H1 (cell line): Measurements from ENCODE around the gene SCYGR1. TPM values are rescaled to one million over a fixed set of nuclear protein-coding genes. Genes with fewer than 3 reads are reported as not detected.

Experiments used
- CTCF ChIA-PET: fragments of 300-600 bp; sonication (Branson Sonifier 250); formaldehyde crosslinking; loops from one replicate; lab custom pipeline; 2021; ENCODE audit not compliant: partially characterized antibody; lab: Charles Lee
- POLR2A ChIA-PET: fragments of 300-600 bp; sonication (Branson Sonifier 250); formaldehyde crosslinking; loops from one replicate; lab custom pipeline; 2021; ENCODE audit warnings: inconsistent platforms; ENCODE audit not compliant: partially characterized antibody; lab: Charles Lee
- DNase-seq, 2 experiments: peaks; one replicate each; pipeline versions ENCODE4 v3.0.0 to v3.0.0-alpha.2; 2010 to 2022; ENCODE audit warnings: low spot score in 2 of 2, low read depth in 1 of 2, mixed read lengths in 1 of 2
- FAIRE-seq: peaks from 2 replicates; lab custom pipeline; 2011; peaks lifted over from hg19 to GRCh38; lab: Jason Lieb, UNC
- H2AFZ ChIP-seq: 2 replicates; pipeline ENCODE4 v1.8.1; 2012; ENCODE audit warnings: low read length, inconsistent platforms
- H2AK5ac ChIP-seq: 2 replicates; pipeline ENCODE4 v1.6.1; 2013; ENCODE audit warnings: low read depth, low read length
- H2BK120ac ChIP-seq: replicated peaks from 2 replicates; pipeline ENCODE3; 2013; ENCODE audit warnings: low read depth, low read length, inconsistent platforms
- H2BK12ac ChIP-seq: 2 replicates; pipeline ENCODE4 v1.6.1; 2013; ENCODE audit warnings: low read depth, low read length
- H2BK15ac ChIP-seq: 2 replicates; pipeline ENCODE4 v1.6.1; 2013; ENCODE audit warnings: low read length
- H2BK20ac ChIP-seq: 2 replicates; pipeline ENCODE4 v1.6.1; 2013; ENCODE audit warnings: low read length
- H2BK5ac ChIP-seq: 2 replicates; pipeline ENCODE4 v1.6.1; 2013; ENCODE audit warnings: low read depth, low read length
- H3K14ac ChIP-seq: 2 replicates; pipeline ENCODE4 v1.6.1; 2013; ENCODE audit warnings: inconsistent platforms; ENCODE audit not compliant: insufficient read length
- H3K18ac ChIP-seq: 2 replicates; pipeline ENCODE4 v1.6.1; 2013; ENCODE audit warnings: low read length; ENCODE audit errors: extremely low read depth
- H3K23ac ChIP-seq: 2 replicates; pipeline ENCODE4 v1.6.1; 2013; ENCODE audit warnings: inconsistent platforms; ENCODE audit not compliant: insufficient read length
- H3K23me2 ChIP-seq: 2 replicates; pipeline ENCODE4 v1.6.1; 2013; ENCODE audit warnings: low read depth, low read length
- H3K27ac ChIP-seq: 2 replicates; pipeline ENCODE4 v1.6.1; 2011; ENCODE audit warnings: low read depth, low read length, inconsistent platforms
- H3K27me3 ChIP-seq, 4 experiments: replicated peaks in 1 of 4; 1 replicate in 1 of 4; 2 replicates in 3 of 4; pipeline versions ENCODE4 v1.6.1 to v1.8.1; 2011 to 2013; ENCODE audit warnings: low read length in 3 of 4, mild to moderate bottlenecking in 3 of 4, inconsistent platforms in 2 of 4, mixed read lengths in 2 of 4, moderate library complexity in 1 of 4; ENCODE audit not compliant: control insufficient read depth in 3 of 4, insufficient read depth in 3 of 4; ENCODE audit errors: extremely low read depth in 1 of 4
- H3K36me3 ChIP-seq, 4 experiments: 2 replicates each; pipeline versions ENCODE4 v1.6.1 to v1.8.1; 2011 to 2013; ENCODE audit warnings: mild to moderate bottlenecking in 4 of 4, low read length in 3 of 4, moderate library complexity in 2 of 4, control low read depth in 1 of 4, inconsistent platforms in 1 of 4; ENCODE audit not compliant: insufficient read depth in 4 of 4, control insufficient read depth in 2 of 4
- H3K4ac ChIP-seq: replicated peaks from 2 replicates; pipeline ENCODE3; 2013; ENCODE audit warnings: low read length, low read depth, mixed read lengths, inconsistent platforms; ENCODE audit not compliant: insufficient read length
- H3K4me1 ChIP-seq, 4 experiments: replicated peaks in 1 of 4; 1 replicate in 1 of 4; 2 replicates in 3 of 4; pipeline versions ENCODE4 v1.6.1 to v1.8.1; 2011 to 2013; ENCODE audit warnings: low read length in 3 of 4, inconsistent platforms in 2 of 4, mixed read lengths in 1 of 4; ENCODE audit not compliant: insufficient read depth in 4 of 4, control insufficient read depth in 3 of 4
- H3K4me2 ChIP-seq, 2 experiments: 2 replicates each; pipeline versions ENCODE4 v1.6.1 to v1.8.1; 2011 to 2013; ENCODE audit warnings: low read depth in 2 of 2, low read length in 2 of 2, control low read depth in 1 of 2, inconsistent platforms in 1 of 2, mild to moderate bottlenecking in 1 of 2; ENCODE audit not compliant: insufficient read depth in 1 of 2
- H3K4me3 ChIP-seq, 4 experiments: fragments of 200-600, 300-600 bp in 1 of 4; sonication (generic), shearing (Covaris generic), sonication (Bioruptor Twin) in 1 of 4; 2 replicates each; pipeline versions ENCODE4 v1.5.1 to v1.8.1; 2011 to 2016; ENCODE audit warnings: low read length in 4 of 4, low read depth in 3 of 4, control low read depth in 2 of 4, inconsistent platforms in 2 of 4, mild to moderate bottlenecking in 2 of 4, mixed read lengths in 1 of 4, moderate library complexity in 1 of 4; ENCODE audit not compliant: insufficient read depth in 2 of 4; ENCODE audit errors: extremely low read depth in 1 of 4
- H3K56ac ChIP-seq: replicated peaks from 2 replicates; pipeline ENCODE3; 2013; ENCODE audit warnings: low read depth, mild to moderate bottlenecking, mixed read lengths, low read length, inconsistent platforms; ENCODE audit not compliant: insufficient read length
- H3K79me1 ChIP-seq: 2 replicates; pipeline ENCODE4 v1.6.1; 2013; ENCODE audit warnings: low read depth, low read length, control low read depth
- H3K79me2 ChIP-seq, 2 experiments: 2 replicates each; pipeline versions ENCODE4 v1.6.1 to v1.8.1; 2012 to 2013; ENCODE audit warnings: low read length in 2 of 2, mild to moderate bottlenecking in 2 of 2, inconsistent platforms in 1 of 2; ENCODE audit not compliant: insufficient read depth in 2 of 2, control insufficient read depth in 1 of 2
- H3K9ac ChIP-seq, 4 experiments: replicated peaks in 1 of 4; 1 replicate in 1 of 4; 2 replicates in 3 of 4; pipeline versions ENCODE4 v1.6.1 to v1.8.1; 2011 to 2013; ENCODE audit warnings: low read depth in 3 of 4, low read length in 3 of 4, control low read depth in 2 of 4, mild to moderate bottlenecking in 2 of 4, moderate library complexity in 2 of 4, inconsistent platforms in 1 of 4; ENCODE audit errors: extremely low read depth in 1 of 4
- H3K9me3 ChIP-seq, 2 experiments: 2 replicates each; pipeline versions ENCODE4 v1.6.1 to v1.8.1; 2012 to 2013; ENCODE audit warnings: mild to moderate bottlenecking in 2 of 2, moderate library complexity in 2 of 2, control low read depth in 1 of 2, inconsistent platforms in 1 of 2, low read depth in 1 of 2, low read length in 1 of 2, mixed read lengths in 1 of 2; ENCODE audit not compliant: insufficient read depth in 2 of 2
- H4K20me1 ChIP-seq, 2 experiments: replicated peaks in 1 of 2; 2 replicates each; pipeline versions ENCODE3 to v1.8.1; 2011 to 2013; ENCODE audit warnings: inconsistent platforms in 2 of 2, low read length in 2 of 2, mild to moderate bottlenecking in 1 of 2; ENCODE audit not compliant: insufficient read depth in 2 of 2, control insufficient read depth in 1 of 2
- H4K5ac ChIP-seq: 2 replicates; pipeline ENCODE4 v1.6.1; 2013; ENCODE audit warnings: low read length, low read depth, mixed read lengths, inconsistent platforms; ENCODE audit not compliant: insufficient read length
- H4K8ac ChIP-seq: 2 replicates; pipeline ENCODE4 v1.8.0; 2013; ENCODE audit warnings: mild to moderate bottlenecking, moderate library complexity, low read length, inconsistent platforms; ENCODE audit not compliant: insufficient read depth; ENCODE audit errors: extremely low read depth
- H4K91ac ChIP-seq: replicated peaks from 2 replicates; pipeline ENCODE3; 2013; ENCODE audit warnings: low read length, mixed read lengths, inconsistent platforms; ENCODE audit not compliant: insufficient read length
- EP300 ChIP-seq, 2 experiments: IDR thresholded peaks; 1 replicate in 1 of 2; 2 replicates in 1 of 2; pipeline ENCODE4 v1.6.1; 2011 to 2012; ENCODE audit warnings: low read depth in 2 of 2, low read length in 2 of 2, mild to moderate bottlenecking in 2 of 2, borderline replicate concordance in 1 of 2, inconsistent platforms in 1 of 2, moderate library complexity in 1 of 2
- GABPA ChIP-seq: IDR thresholded peaks from 2 replicates; pipeline ENCODE4 v1.6.1; 2011; ENCODE audit warnings: mild to moderate bottlenecking, low read length, moderate library complexity, borderline replicate concordance; ENCODE audit not compliant: insufficient read depth
- SIRT6 ChIP-seq: IDR thresholded peaks from one replicate; pipeline ENCODE4 v1.7.1; 2012; ENCODE audit warnings: low read length, inconsistent platforms
- SIX5 ChIP-seq: IDR thresholded peaks from 2 replicates; pipeline ENCODE4 v1.6.1; 2011; ENCODE audit warnings: mild to moderate bottlenecking, low read depth, low read length
- SP2 ChIP-seq: IDR thresholded peaks from 2 replicates; pipeline ENCODE4 v1.6.1; 2012; ENCODE audit warnings: mild to moderate bottlenecking, low read length, inconsistent platforms
- ZNF274 ChIP-seq: IDR thresholded peaks from 2 replicates; pipeline ENCODE4 v1.7.0; 2012; ENCODE audit warnings: low read length, borderline replicate concordance; ENCODE audit errors: extremely low read depth
- WGBS, 2 experiments: shearing (Covaris generic) in 1 of 2; methylation state at CpG; one replicate each; pipeline versions ENCODE4 v1.1.6 to v1.1.7; 2013 to 2015; ENCODE audit warnings: low lambda C conversion rate in 2 of 2, mixed read lengths in 2 of 2, inconsistent platforms in 1 of 2, low coverage in 1 of 2, missing lambda C conversion rate in 1 of 2; ENCODE audit not compliant: insufficient replicate concordance in 2 of 2, insufficient coverage in 1 of 2, insufficient read length in 1 of 2; ENCODE audit errors: extremely low coverage in 1 of 2, missing lambda C conversion rate in 1 of 2; 5-methylcytosine and 5-hydroxymethylcytosine counted together
- polyA plus RNA-seq, 7 experiments: library from polyadenylated mRNA; depleted of rRNA in 3 of 7; stranded (reverse) in 5 of 7; unstranded in 2 of 7; fragments of >200 nt in 5 of 7; fragments of 200-250 nt in 2 of 7; gene quantifications; 1 replicate in 5 of 7; 2 replicates in 1 of 7; 4 replicates in 1 of 7; pipeline versions ENCODE4 v1.2.1 to v1.2.3, GENCODE V29; 2011 to 2013; ENCODE audit warnings: missing spikeins in 2 of 7, mixed read lengths in 2 of 7
- total RNA-seq: library from RNA; stranded (reverse); fragmentation: NEBNext Ultra II Directional; extraction: Animal tissue kit (Norgen Biotek cat#: 25700); gene quantifications from 2 replicates; pipeline ENCODE4 v1.2.1, GENCODE V29; 2021
- TF ChIP-seq, protein P1 (sequence below), 3 experiments: IDR thresholded peaks; 1 replicate in 2 of 3; 2 replicates in 1 of 3; pipeline versions ENCODE4 v1.5.1 to v1.6.1; 2011; ENCODE audit warnings: low read length in 3 of 3, mild to moderate bottlenecking in 3 of 3, inconsistent platforms in 2 of 3, low read depth in 1 of 3, moderate library complexity in 1 of 3; ENCODE audit not compliant: insufficient read depth in 1 of 3; ENCODE audit errors: control extremely low read depth in 1 of 3
- TF ChIP-seq, protein P2 (sequence below): IDR thresholded peaks from 2 replicates; pipeline ENCODE4 v1.6.1; 2012; ENCODE audit warnings: low read length, inconsistent platforms

The SCYGR1 gene
- total and polyA plus RNA-seq, 2 of the 8 experiments (the other 6 are each of a cell fraction or from before 2014, with no cell fraction given) = not detected

GRCh38 chr2:227404585-227405271 lies 17.0 kb upstream of the SCYGR1 start:
- Histone ChIP-seq H3K4ac (no peak overlapping the region), H3K56ac (no peak overlapping the region), H3K23me2 (no peaks in the 10 kb centered on the region), H2BK120ac (no peak overlapping the region), H3K14ac (no peak overlapping the region), H3K4me3 (no peak overlapping the region), H3K79me2 (no peaks in the 10 kb centered on the region), H3K9ac (no peak overlapping the region), H2BK15ac (no peak overlapping the region), H4K8ac (no peak overlapping the region), H2BK12ac (no peak overlapping the region), H2BK5ac (no peak overlapping the region), H2AFZ (no peak overlapping the region), H3K27me3 (no peaks in the 10 kb centered on the region), H3K79me1 (no peaks in the 10 kb centered on the region), H4K91ac (no peak overlapping the region), H3K4me1 (no peaks in the 10 kb centered on the region), H3K36me3 (no peaks in the 10 kb centered on the region), H4K5ac (no peak overlapping the region), H3K23ac (no peak overlapping the region), H2BK20ac (no peak overlapping the region), H3K9me3 (no peaks in the 10 kb centered on the region), H2AK5ac (no peak overlapping the region), H3K18ac (no peak overlapping the region), H3K4me2 (no peak overlapping the region), H4K20me1 (no peaks in the 10 kb centered on the region), H3K27ac (no peak overlapping the region)
- no peak for FAIRE-seq
- CTCF ChIA-PET = interaction anchor here (0.6 to 4.6 kb wide), 8 partner anchors 25 to 362 kb away, joined by 3 to 35 read pairs (median 6); partner anchors contain the start of genes SCYGR2 and TM4SF20
- 88% methylated on average over 4 of the region's 4 CpGs; no CpG with 5 or more reads in 1 of the 2 experiments for WGBS, 2 experiments
- POLR2A ChIA-PET = no interaction called here
- no peak for DNase-seq
- TF ChIP-seq SIRT6 (no peak), GABPA (no peak), ZNF274 (no peak), EP300 (IDR thresholded peaks at IDR 0.05; ENCODE audit: borderline replicate concordance in 1 of 2, low read depth in 2 of 2, low read length in 2 of 2) (no peak), SP2 (no peak), SIX5 (no peak)
- TF ChIP-seq, protein P1, sequence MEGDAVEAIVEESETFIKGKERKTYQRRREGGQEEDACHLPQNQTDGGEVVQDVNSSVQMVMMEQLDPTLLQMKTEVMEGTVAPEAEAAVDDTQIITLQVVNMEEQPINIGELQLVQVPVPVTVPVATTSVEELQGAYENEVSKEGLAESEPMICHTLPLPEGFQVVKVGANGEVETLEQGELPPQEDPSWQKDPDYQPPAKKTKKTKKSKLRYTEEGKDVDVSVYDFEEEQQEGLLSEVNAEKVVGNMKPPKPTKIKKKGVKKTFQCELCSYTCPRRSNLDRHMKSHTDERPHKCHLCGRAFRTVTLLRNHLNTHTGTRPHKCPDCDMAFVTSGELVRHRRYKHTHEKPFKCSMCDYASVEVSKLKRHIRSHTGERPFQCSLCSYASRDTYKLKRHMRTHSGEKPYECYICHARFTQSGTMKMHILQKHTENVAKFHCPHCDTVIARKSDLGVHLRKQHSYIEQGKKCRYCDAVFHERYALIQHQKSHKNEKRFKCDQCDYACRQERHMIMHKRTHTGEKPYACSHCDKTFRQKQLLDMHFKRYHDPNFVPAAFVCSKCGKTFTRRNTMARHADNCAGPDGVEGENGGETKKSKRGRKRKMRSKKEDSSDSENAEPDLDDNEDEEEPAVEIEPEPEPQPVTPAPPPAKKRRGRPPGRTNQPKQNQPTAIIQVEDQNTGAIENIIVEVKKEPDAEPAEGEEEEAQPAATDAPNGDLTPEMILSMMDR (IDR thresholded peaks at IDR 0.05; ENCODE audit: control extremely low read depth in 1 of 3, insufficient read depth in 1 of 3, low read depth in 1 of 3, low read length in 3 of 3) = peak in 1 of 3 experiments; percentile 17; a peak in 1 of 4 replicates
- TF ChIP-seq, protein P2, sequence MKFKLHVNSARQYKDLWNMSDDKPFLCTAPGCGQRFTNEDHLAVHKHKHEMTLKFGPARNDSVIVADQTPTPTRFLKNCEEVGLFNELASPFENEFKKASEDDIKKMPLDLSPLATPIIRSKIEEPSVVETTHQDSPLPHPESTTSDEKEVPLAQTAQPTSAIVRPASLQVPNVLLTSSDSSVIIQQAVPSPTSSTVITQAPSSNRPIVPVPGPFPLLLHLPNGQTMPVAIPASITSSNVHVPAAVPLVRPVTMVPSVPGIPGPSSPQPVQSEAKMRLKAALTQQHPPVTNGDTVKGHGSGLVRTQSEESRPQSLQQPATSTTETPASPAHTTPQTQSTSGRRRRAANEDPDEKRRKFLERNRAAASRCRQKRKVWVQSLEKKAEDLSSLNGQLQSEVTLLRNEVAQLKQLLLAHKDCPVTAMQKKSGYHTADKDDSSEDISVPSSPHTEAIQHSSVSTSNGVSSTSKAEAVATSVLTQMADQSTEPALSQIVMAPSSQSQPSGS = no peak
